Chondrocyte (in vitro differentiated cells): ENCODE measurements around the gene CFB. TPM values are rescaled to one million over a fixed set of nuclear protein-coding genes. Genes with fewer than 3 reads are reported as not detected.
A peak's percentile ranks its signal among the peaks of the same experiment; 100 is the strongest.

ENCODE experiments used
- DNase-seq: peaks from one replicate; pipeline ENCODE4 v3.0.0; 2021; ENCODE audit warnings: mixed read lengths, low spot score
- H3K27ac Mint-ChIP-seq: one replicate; pipeline ENCODE4 v1.8.0; 2021; ENCODE audit warnings: mild to moderate bottlenecking, moderate library complexity, mixed read lengths; ENCODE audit not compliant: unreplicated experiment
- H3K27me3 Mint-ChIP-seq: 2 replicates; pipeline ENCODE4 v1.8.0; 2021; ENCODE audit warnings: low read depth, mixed read lengths
- H3K36me3 Mint-ChIP-seq: 2 replicates; pipeline ENCODE4 v1.8.0; 2021; ENCODE audit warnings: low read depth, mixed read lengths
- H3K4me1 Mint-ChIP-seq: 2 replicates; pipeline ENCODE4 v1.8.0; 2021; ENCODE audit warnings: low read depth, mild to moderate bottlenecking, mixed read lengths
- H3K4me3 Mint-ChIP-seq: one replicate; pipeline ENCODE4 v1.8.0; 2021; ENCODE audit warnings: mild to moderate bottlenecking, moderate library complexity, mixed read lengths; ENCODE audit not compliant: unreplicated experiment
- H3K9me3 Mint-ChIP-seq: 2 replicates; pipeline ENCODE4 v1.8.0; 2021; ENCODE audit warnings: low read depth, mixed read lengths
- CTCF ChIP-seq: fragments of 200-600 bp; sonication (generic); IDR thresholded peaks from 2 replicates; pipeline ENCODE4 v1.5.0; 2021; ENCODE audit warnings: antibody characterized with exemption, mild to moderate bottlenecking, moderate library complexity
- total RNA-seq: library from RNA; stranded (reverse); gene quantifications from 3 replicates; pipeline ENCODE4 v1.2.1, GENCODE V29; 2021

CFB gene
- total RNA-seq, 1 donor from 2014 or later, result 3.2 TPM

GRCh38 chr6:31949926-31950548, 4.1 kb downstream of the CFB start:
- DNase-seq, result no peak
- peak overlapping the region; percentile 3 for H3K27ac Mint-ChIP-seq
- TF ChIP-seq CTCF, result no peak
- H3K9me3 Mint-ChIP-seq, result no peaks in the 10 kb centered on the region
- no peak overlapping the region for H3K4me3 Mint-ChIP-seq
- peaks cover 17% of the 10 kb centered on the region for H3K4me1 Mint-ChIP-seq
- peaks cover 23% of the 10 kb centered on the region for H3K36me3 Mint-ChIP-seq
- H3K27me3 Mint-ChIP-seq, result no peaks in the 10 kb centered on the region

- no peaks in the 10 kb centered on the region for H3K9me3 Mint-ChIP-seq
- TF ChIP-seq CTCF, result peak; percentile 89
- no peak overlapping the region for H3K27ac Mint-ChIP-seq
- H3K36me3 Mint-ChIP-seq, result peaks cover 28% of the 10 kb centered on the region
- no peak overlapping the region for H3K4me3 Mint-ChIP-seq
- no peaks in the 10 kb centered on the region for H3K27me3 Mint-ChIP-seq
- H3K4me1 Mint-ChIP-seq, result peaks cover 2% of the 10 kb centered on the region
- no peak for DNase-seq
Measured at GRCh38 chr6:31952140-31952805, 6.4 kb downstream of the CFB start.

GRCh38 chr6:31952890-31953289, 7.0 kb downstream of the CFB start:
- no peak for DNase-seq
- TF ChIP-seq CTCF, result no peak
- H3K27me3 Mint-ChIP-seq, result no peaks in the 10 kb centered on the region
- no peak overlapping the region for H3K27ac Mint-ChIP-seq
- H3K4me1 Mint-ChIP-seq, result peaks cover 8% of the 10 kb centered on the region
- no peak overlapping the region for H3K4me3 Mint-ChIP-seq
- H3K9me3 Mint-ChIP-seq, result no peaks in the 10 kb centered on the region
- peaks cover 28% of the 10 kb centered on the region for H3K36me3 Mint-ChIP-seq

GRCh38 chr6:31954511-31954910, 8.6 kb downstream of the CFB start:
- no peak overlapping the region for H3K4me3 Mint-ChIP-seq
- TF ChIP-seq CTCF, result no peak
- no peak for DNase-seq
- no peaks in the 10 kb centered on the region for H3K9me3 Mint-ChIP-seq
- H3K27me3 Mint-ChIP-seq, result no peaks in the 10 kb centered on the region
- peaks cover 21% of the 10 kb centered on the region for H3K4me1 Mint-ChIP-seq
- H3K27ac Mint-ChIP-seq, result no peak overlapping the region
- H3K36me3 Mint-ChIP-seq, result peaks cover 28% of the 10 kb centered on the region

- no peak overlapping the region for H3K4me3 Mint-ChIP-seq
Measured at GRCh38 chr6:31956796-31957195, 10.9 kb downstream of the CFB start.

More at GRCh38 chr6:31956796-31957195, 10.9 kb downstream of the CFB start:
- H3K27me3 Mint-ChIP-seq, result no peaks in the 10 kb centered on the region
- no peak overlapping the region for H3K27ac Mint-ChIP-seq
- peaks cover 31% of the 10 kb centered on the region for H3K4me1 Mint-ChIP-seq
- no peak for TF ChIP-seq CTCF
- no peaks in the 10 kb centered on the region for H3K9me3 Mint-ChIP-seq
- no peak for DNase-seq
- H3K36me3 Mint-ChIP-seq, result peaks cover 30% of the 10 kb centered on the region
